Ishikawa (cell line): ENCODE data around the gene OR52M1.

ENCODE experiments used
- CEBPB ChIP-seq: IDR thresholded peaks from 2 replicates; pipeline ENCODE4 v1.6.1; 2012
- CREB1 ChIP-seq: IDR thresholded peaks from 2 replicates; pipeline ENCODE4 v1.6.1; 2012; ENCODE audit warnings: low read depth
- MAX ChIP-seq: IDR thresholded peaks from 2 replicates; pipeline ENCODE4 v1.6.1; 2012
- NFIC ChIP-seq: IDR thresholded peaks from 2 replicates; pipeline ENCODE4 v1.6.1; 2012
- RAD21 ChIP-seq: IDR thresholded peaks from 2 replicates; pipeline ENCODE4 v1.6.1; 2012; ENCODE audit warnings: low read depth
- REST ChIP-seq: IDR thresholded peaks from 2 replicates; pipeline ENCODE4 v1.6.1; 2012; ENCODE audit warnings: low read depth, mild to moderate bottlenecking
- YY1 ChIP-seq: IDR thresholded peaks from 2 replicates; pipeline ENCODE4 v1.6.1; 2012; ENCODE audit warnings: low read depth

- no peak for TF ChIP-seq REST
- TF ChIP-seq MAX: no peak
- TF ChIP-seq NFIC: no peak
- no peak for TF ChIP-seq YY1
- no peak for TF ChIP-seq CEBPB
- no peak for TF ChIP-seq RAD21
- TF ChIP-seq CREB1: no peak
Measured at GRCh38 chr11:4543561-4543960, 1.4 kb upstream of the OR52M1 start.
